HCT116 (cell line): ENCODE data around the gene PGS1. TPM values are rescaled to one million over a fixed set of nuclear protein-coding genes. Genes with fewer than 3 reads are reported as not detected.

Experiments
- ATAC-seq: fragments of 200-7000 bp; cut with Tn5 transposase; 2 replicates; pipeline ENCODE4 v1.9.1; 2020; ENCODE audit warnings: mild to moderate bottlenecking, moderate library complexity
- BruUV-seq: library from RNA; stranded (reverse); fragments of 400-500 nt; replicated peaks from 2 replicates; lab custom pipeline; 2021; lab: Mats Ljungman, UMichigan
- CTCF ChIA-PET: fragments of 300-600 bp; sonication (Branson Sonifier 250); formaldehyde crosslinking; loops from one replicate; lab custom pipeline; 2021; ENCODE audit warnings: antibody characterized with exemption; lab: Charles Lee
- POLR2A ChIA-PET: fragments of 300-600, 350-600 bp; sonication (Branson Sonifier 250); formaldehyde crosslinking; loops from one replicate; lab custom pipeline; 2021; ENCODE audit warnings: antibody characterized with exemption; lab: Charles Lee
- RAD21 ChIA-PET, 2 experiments: fragments of 300-600 bp; sonication (Branson Sonifier 250); formaldehyde crosslinking; loops; one replicate each; lab custom pipeline; 2023; ENCODE audit warnings: low total read pairs in 2 of 2; ENCODE audit not compliant: uncharacterized antibody in 2 of 2, unreplicated experiment in 2 of 2, low non-redundant PET in 1 of 2; lab: Charles Lee
- DNase-seq: peaks from one replicate; pipeline ENCODE4 v3.0.0-alpha.2; 2010; ENCODE audit warnings: low read depth, low spot score
- H2AFZ ChIP-seq: fragments of 200-600 bp; shearing (Covaris generic), sonication (generic); 2 replicates; pipeline ENCODE4 v1.6.1; 2017; ENCODE audit warnings: low read depth, mixed run types, mixed read lengths, antibody characterized with exemption, low read length; ENCODE audit not compliant: poor library complexity, severe bottlenecking
- H3K27ac ChIP-seq: 2 replicates; pipeline ENCODE4 v1.5.1; 2012; ENCODE audit warnings: low read depth, low read length
- H3K27me3 ChIP-seq: fragments of 200-600 bp; sonication (generic); 2 replicates; pipeline ENCODE4 v1.6.1; 2016; ENCODE audit warnings: mixed run types, low read length, mixed read lengths; ENCODE audit not compliant: insufficient read depth
- H3K36me3 ChIP-seq, 2 experiments: fragments of 200-500 bp in 1 of 2; fragments of 200-600 bp in 1 of 2; sonication (Bioruptor generic) in 1 of 2; sonication (generic) in 1 of 2; 2 replicates each; pipeline versions ENCODE4 v1.5.1 to v1.6.1; 2014 to 2016; ENCODE audit warnings: low read length in 2 of 2, inconsistent platforms in 1 of 2, mixed read lengths in 1 of 2, mixed run types in 1 of 2; ENCODE audit not compliant: insufficient read depth in 2 of 2, control insufficient read depth in 1 of 2
- H3K4me1 ChIP-seq, 2 experiments: fragments of 200-600 bp in 1 of 2; sonication (generic) in 1 of 2; 2 replicates each; pipeline versions ENCODE4 v1.5.1 to v1.6.1; 2012 to 2017; ENCODE audit warnings: low read length in 2 of 2, inconsistent platforms in 1 of 2, mild to moderate bottlenecking in 1 of 2, mixed read lengths in 1 of 2, mixed run types in 1 of 2, moderate library complexity in 1 of 2; ENCODE audit not compliant: insufficient read depth in 2 of 2, control insufficient read depth in 1 of 2
- H3K4me2 ChIP-seq: fragments of 200-600 bp; sonication (generic); 2 replicates; pipeline ENCODE4 v1.6.1; 2017; ENCODE audit warnings: mixed run types, low read length, mixed read lengths
- H3K4me3 ChIP-seq, 2 experiments: fragments of 200-600 bp in 1 of 2; sonication (generic) in 1 of 2; replicated peaks in 1 of 2; 2 replicates each; pipeline ENCODE4 v1.5.1; 2011 to 2016; ENCODE audit warnings: low read length in 2 of 2, control low read depth in 1 of 2, low read depth in 1 of 2, mild to moderate bottlenecking in 1 of 2, mixed read lengths in 1 of 2, mixed run types in 1 of 2
- H3K79me2 ChIP-seq: fragments of 200-600 bp; sonication (generic); 2 replicates; pipeline ENCODE4 v1.6.1; 2017; ENCODE audit warnings: mild to moderate bottlenecking, mixed run types, low read length, moderate library complexity, mixed read lengths; ENCODE audit not compliant: insufficient read depth
- H3K9ac ChIP-seq: fragments of 200-600 bp; sonication (generic); 2 replicates; pipeline ENCODE4 v1.6.1; 2016; ENCODE audit warnings: low read length, mixed read lengths
- H3K9me2 ChIP-seq: fragments of 200-600 bp; sonication (generic), shearing (Covaris generic); 2 replicates; pipeline ENCODE4 v1.6.1; 2017; ENCODE audit warnings: mixed run types, mild to moderate bottlenecking, moderate library complexity; ENCODE audit not compliant: insufficient read depth
- H3K9me3 ChIP-seq, 2 experiments: fragments of 200-500 bp in 1 of 2; fragments of 200-600 bp in 1 of 2; sonication (Bioruptor generic) in 1 of 2; sonication (generic) in 1 of 2; 2 replicates each; pipeline ENCODE4 v1.6.1; 2014 to 2017; ENCODE audit warnings: low read length in 2 of 2, mixed read lengths in 2 of 2, inconsistent platforms in 1 of 2, low read depth in 1 of 2, mild to moderate bottlenecking in 1 of 2, mixed run types in 1 of 2, moderate library complexity in 1 of 2; ENCODE audit not compliant: control insufficient read depth in 1 of 2, insufficient read depth in 1 of 2
- H4K20me1 ChIP-seq: fragments of 200-600 bp; sonication (generic), shearing (Covaris generic); 2 replicates; pipeline ENCODE4 v1.6.1; 2017; ENCODE audit warnings: mixed run types, mild to moderate bottlenecking, moderate library complexity; ENCODE audit not compliant: insufficient read depth
- CBX3 ChIP-seq: IDR thresholded peaks from 2 replicates; pipeline ENCODE4 v1.6.1; 2012; ENCODE audit warnings: low read depth
- CEBPB ChIP-seq: IDR thresholded peaks from 2 replicates; pipeline ENCODE4 v1.6.1; 2012; ENCODE audit warnings: low read depth
- ELF1 ChIP-seq: IDR thresholded peaks from 2 replicates; pipeline ENCODE4 v1.6.1; 2012; ENCODE audit warnings: low read depth, borderline replicate concordance
- EZH2 ChIP-seq: fragments of 200-600 bp; sonication (generic); IDR thresholded peaks from 2 replicates; pipeline ENCODE4 v1.6.1; 2017; ENCODE audit warnings: antibody characterized with exemption, mixed run types
- FOSL1 ChIP-seq: IDR thresholded peaks from 2 replicates; pipeline ENCODE4 v1.6.1; 2012; ENCODE audit warnings: low read depth
- JUND ChIP-seq: IDR thresholded peaks from 2 replicates; pipeline ENCODE4 v1.6.1; 2012
- POLR2A ChIP-seq: IDR thresholded peaks from 2 replicates; pipeline ENCODE4 v1.7.0; 2011; ENCODE audit warnings: borderline replicate concordance; ENCODE audit not compliant: insufficient read depth, insufficient read length; ENCODE audit errors: extremely low read depth
- POLR2AphosphoS5 ChIP-seq: IDR thresholded peaks from 2 replicates; pipeline ENCODE4 v1.6.1; 2011; ENCODE audit warnings: mild to moderate bottlenecking, low read depth, low read length, moderate library complexity
- RAD21 ChIP-seq: IDR thresholded peaks from 2 replicates; pipeline ENCODE4 v1.6.1; 2012; ENCODE audit warnings: low read depth, mild to moderate bottlenecking
- SRF ChIP-seq: IDR thresholded peaks from 2 replicates; pipeline ENCODE4 v1.6.1; 2012; ENCODE audit warnings: low read depth
- TCF7L2 ChIP-seq: IDR thresholded peaks from 2 replicates; pipeline ENCODE4 v1.7.0; 2011; ENCODE audit warnings: borderline replicate concordance, inconsistent platforms; ENCODE audit not compliant: insufficient read depth, insufficient read length; ENCODE audit errors: extremely low read depth
- YY1 ChIP-seq: IDR thresholded peaks from 2 replicates; pipeline ENCODE4 v1.6.1; 2011; ENCODE audit warnings: low read length, low read depth, moderate library complexity, mild to moderate bottlenecking; ENCODE audit not compliant: insufficient replicate concordance; ENCODE audit errors: extremely low read depth
- ZBTB33 ChIP-seq: IDR thresholded peaks from 2 replicates; pipeline ENCODE4 v1.6.1; 2011; ENCODE audit warnings: mild to moderate bottlenecking, low read length, moderate library complexity; ENCODE audit not compliant: insufficient replicate concordance; ENCODE audit errors: extremely low read depth
- intact Hi-C: fragments of 100-400 bp; cut with micrococcal nuclease; formaldehyde crosslinking; loops from 2 replicates; pipeline ENCODE4 v1.10.0; 2022
- total RNA-seq: library from RNA; stranded (reverse); gene quantifications from one replicate; pipeline ENCODE4 v1.2.1, GENCODE V29; 2021; ENCODE audit not compliant: unreplicated experiment
- TF ChIP-seq, protein P1 (sequence below), 3 experiments: fragments of 200-600 bp in 1 of 3; sonication (generic) in 1 of 3; IDR thresholded peaks in 2 of 3; conservative IDR thresholded peaks in 1 of 3; 2 replicates each; pipeline ENCODE4 v1.5.1; 2012 to 2017; ENCODE audit warnings: low read depth in 2 of 3, low read length in 2 of 3, antibody characterized with exemption in 1 of 3, borderline replicate concordance in 1 of 3, control low read depth in 1 of 3, mild to moderate bottlenecking in 1 of 3, mixed read lengths in 1 of 3, mixed run types in 1 of 3, moderate library complexity in 1 of 3; ENCODE audit not compliant: insufficient read depth in 1 of 3
- TF ChIP-seq, protein P2 (sequence below): IDR thresholded peaks from 2 replicates; pipeline ENCODE4 v1.6.1; 2012

Gene PGS1
- total RNA-seq, 1 experiment from 2014 or later, result 44.4 TPM

GRCh38 chr17:78472035-78472905 is 93.8 kb downstream of the PGS1 start:
- Histone ChIP-seq H4K20me1 (no peaks in the 10 kb centered on the region), H3K4me2 (no peak overlapping the region), H3K4me1 (no peaks in the 10 kb centered on the region), H3K9ac (no peak overlapping the region), H3K27ac (no peak overlapping the region), H3K4me3 (no peak overlapping the region), H2AFZ (no peak overlapping the region), H3K79me2 (no peaks in the 10 kb centered on the region), H3K9me2 (no peaks in the 10 kb centered on the region), H3K9me3 (no peaks in the 10 kb centered on the region), H3K27me3 (no peaks in the 10 kb centered on the region), H3K36me3 (no peaks in the 10 kb centered on the region)
- ChIA-PET RAD21 (no interaction called here), POLR2A (no interaction called here), CTCF (no interaction called here)
- no TSS peak for BruUV-seq
- no peak for DNase-seq
- no peak for TF ChIP-seq TCF7L2
- TF ChIP-seq SRF, result no peak
- TF ChIP-seq FOSL1, result no peak
- TF ChIP-seq EZH2, result no peak
- TF ChIP-seq POLR2A, result no peak
- no peak for TF ChIP-seq CBX3
- TF ChIP-seq, protein P1, sequence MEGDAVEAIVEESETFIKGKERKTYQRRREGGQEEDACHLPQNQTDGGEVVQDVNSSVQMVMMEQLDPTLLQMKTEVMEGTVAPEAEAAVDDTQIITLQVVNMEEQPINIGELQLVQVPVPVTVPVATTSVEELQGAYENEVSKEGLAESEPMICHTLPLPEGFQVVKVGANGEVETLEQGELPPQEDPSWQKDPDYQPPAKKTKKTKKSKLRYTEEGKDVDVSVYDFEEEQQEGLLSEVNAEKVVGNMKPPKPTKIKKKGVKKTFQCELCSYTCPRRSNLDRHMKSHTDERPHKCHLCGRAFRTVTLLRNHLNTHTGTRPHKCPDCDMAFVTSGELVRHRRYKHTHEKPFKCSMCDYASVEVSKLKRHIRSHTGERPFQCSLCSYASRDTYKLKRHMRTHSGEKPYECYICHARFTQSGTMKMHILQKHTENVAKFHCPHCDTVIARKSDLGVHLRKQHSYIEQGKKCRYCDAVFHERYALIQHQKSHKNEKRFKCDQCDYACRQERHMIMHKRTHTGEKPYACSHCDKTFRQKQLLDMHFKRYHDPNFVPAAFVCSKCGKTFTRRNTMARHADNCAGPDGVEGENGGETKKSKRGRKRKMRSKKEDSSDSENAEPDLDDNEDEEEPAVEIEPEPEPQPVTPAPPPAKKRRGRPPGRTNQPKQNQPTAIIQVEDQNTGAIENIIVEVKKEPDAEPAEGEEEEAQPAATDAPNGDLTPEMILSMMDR (IDR thresholded peaks at IDR 0.05 in 2 of 3, conservative IDR thresholded peaks at IDR 0.05 in 1 of 3; ENCODE audit: borderline replicate concordance in 1 of 3, insufficient read depth in 1 of 3, low read depth in 2 of 3, low read length in 2 of 3), result no peak
- no peak for TF ChIP-seq JUND
- TF ChIP-seq YY1, result no peak
- no peak for TF ChIP-seq CEBPB
- TF ChIP-seq, protein P2, sequence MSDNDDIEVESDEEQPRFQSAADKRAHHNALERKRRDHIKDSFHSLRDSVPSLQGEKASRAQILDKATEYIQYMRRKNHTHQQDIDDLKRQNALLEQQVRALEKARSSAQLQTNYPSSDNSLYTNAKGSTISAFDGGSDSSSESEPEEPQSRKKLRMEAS, result no peak
- TF ChIP-seq RAD21, result no peak
- TF ChIP-seq ELF1, result no peak
- no peak for TF ChIP-seq POLR2AphosphoS5
- no peak for TF ChIP-seq ZBTB33
- no peak for ATAC-seq
- intact Hi-C loops, result no loop called here
